ENCODE measurements around the gene FOXP1. TPM values are rescaled to one million over a fixed set of nuclear protein-coding genes. Genes with fewer than 3 reads are reported as not detected.

The FOXP1 gene
- total RNA-seq, 2 experiments from 2014 or later = 493 to 508 TPM

GRCh38 chr3:71025516-71025915, 558.0 kb downstream of the FOXP1 start:
- Histone ChIP-seq H3K4me3 (ENCODE audit: low read length) (no peak overlapping the region), H3K36me3 (ENCODE audit: insufficient read depth, low read length) (peaks cover 51% of the 10 kb centered on the region), H3K4me1 (ENCODE audit: insufficient read depth, low read length) (peaks cover 30% of the 10 kb centered on the region), H3K27ac (ENCODE audit: low read depth in 1 of 2, low read length in 2 of 2) (peak overlapping the region in 1 of 2 donors; percentile 9), H3K9me3 (ENCODE audit: control insufficient read depth in 1 of 2, insufficient read depth in 1 of 2, low read length in 2 of 2) (no peaks in the 10 kb centered on the region), H3K27me3 (ENCODE audit: control insufficient read depth in 1 of 2, insufficient read depth in 2 of 2, low read length in 2 of 2) (no peaks in the 10 kb centered on the region)
- Mint-ChIP-seq H3K9me3 (no peaks in the 10 kb centered on the region), H3K27me3 (no peaks in the 10 kb centered on the region), H3K4me1 (ENCODE audit: low read depth) (peaks cover 95% of the 10 kb centered on the region), H3K36me3 (ENCODE audit: low read depth) (peaks cover 92% of the 10 kb centered on the region), H3K4me3 (no peak overlapping the region), H3K27ac (peak overlapping the region; percentile 25)
- no peak for TF ChIP-seq CTCF (IDR thresholded peaks at IDR 0.05)
- intact Hi-C loops (cut with DNase I, micrococcal nuclease) = no loop called here
- CTCF ChIA-PET = no interaction called here
- ATAC-seq (ENCODE audit: poor library complexity) (no peak), DNase-seq (peak in 1 of 14 experiments; percentile 25)
- POLR2A ChIA-PET = no interaction called here

- CTCF ChIA-PET = interaction anchor here (1.0 kb wide), 1 partner anchor 46 kb away, joined by 3 read pairs; no protein-coding TSS in a partner anchor
- Histone ChIP-seq H3K4me3 (ENCODE audit: low read length) (no peak overlapping the region), H3K4me1 (ENCODE audit: insufficient read depth, low read length) (peaks cover 30% of the 10 kb centered on the region), H3K27me3 (ENCODE audit: control insufficient read depth in 1 of 2, insufficient read depth in 2 of 2, low read length in 2 of 2) (no peaks in the 10 kb centered on the region), H3K36me3 (ENCODE audit: insufficient read depth, low read length) (peaks cover 49% of the 10 kb centered on the region), H3K9me3 (ENCODE audit: control insufficient read depth in 1 of 2, insufficient read depth in 1 of 2, low read length in 2 of 2) (no peaks in the 10 kb centered on the region), H3K27ac (ENCODE audit: low read depth in 1 of 2, low read length in 2 of 2) (peak overlapping the region in 1 of 2 donors; percentile 9)
- no peak for ATAC-seq (ENCODE audit: poor library complexity)
- Mint-ChIP-seq H3K4me3 (no peak overlapping the region), H3K36me3 (ENCODE audit: low read depth) (peaks cover 90% of the 10 kb centered on the region), H3K27ac (peak overlapping the region; percentile 25), H3K27me3 (no peaks in the 10 kb centered on the region), H3K9me3 (no peaks in the 10 kb centered on the region), H3K4me1 (ENCODE audit: low read depth) (peaks cover 92% of the 10 kb centered on the region)
- POLR2A ChIA-PET = no interaction called here
- intact Hi-C loops (cut with DNase I, micrococcal nuclease) = no loop called here
- DNase-seq = no peak
- TF ChIP-seq CTCF (IDR thresholded peaks at IDR 0.05) = no peak
These were observed 558.5 kb downstream of the FOXP1 start for GRCh38 chr3:71025010-71025409.

GRCh38 chr3:71022551-71023335, 560.8 kb downstream of the FOXP1 start:
- Mint-ChIP-seq H3K4me3 (peak overlapping the region; percentile 4), H3K9me3 (no peaks in the 10 kb centered on the region), H3K36me3 (ENCODE audit: low read depth) (peaks cover 88% of the 10 kb centered on the region), H3K27ac (peak overlapping the region; percentile 25), H3K4me1 (ENCODE audit: low read depth) (peaks cover 90% of the 10 kb centered on the region), H3K27me3 (no peaks in the 10 kb centered on the region)
- H3K4me1 ChIP-seq (ENCODE audit: insufficient read depth, low read length) = peaks cover 20% of the 10 kb centered on the region
- H3K9me3 ChIP-seq (ENCODE audit: control insufficient read depth in 1 of 2, insufficient read depth in 1 of 2, low read length in 2 of 2) = no peaks in the 10 kb centered on the region
- peaks cover 41% of the 10 kb centered on the region for H3K36me3 ChIP-seq (ENCODE audit: insufficient read depth, low read length)
- CTCF ChIA-PET = interaction anchor here (0.8 to 1.7 kb wide), 2 partner anchors 10 to 17 kb away, joined by 3 to 5 read pairs; no protein-coding TSS in a partner anchor
- ATAC-seq (ENCODE audit: poor library complexity) (no peak), DNase-seq (no peak)
- no peaks in the 10 kb centered on the region for H3K27me3 ChIP-seq (ENCODE audit: control insufficient read depth in 1 of 2, insufficient read depth in 2 of 2, low read length in 2 of 2)
- no peak overlapping the region for H3K4me3 ChIP-seq (ENCODE audit: low read length)
- POLR2A ChIA-PET = interaction anchor here (0.8 to 1.7 kb wide), 2 partner anchors 12 to 40 kb away, joined by 6 to 8 read pairs; no protein-coding TSS in a partner anchor
- no peak for TF ChIP-seq CTCF (IDR thresholded peaks at IDR 0.05)
- no peak overlapping the region for H3K27ac ChIP-seq (ENCODE audit: low read depth in 1 of 2, low read length in 2 of 2)
- intact Hi-C loops (cut with DNase I, micrococcal nuclease) = no loop called here
